ENCODE measurements around the gene PRRT1.
"Not testable (repeated sequence)": the region's sequence is repeated elsewhere in the genome, so short reads cannot be mapped to it uniquely, and the experiment has no call there.

PRRT1 gene

DNA sequence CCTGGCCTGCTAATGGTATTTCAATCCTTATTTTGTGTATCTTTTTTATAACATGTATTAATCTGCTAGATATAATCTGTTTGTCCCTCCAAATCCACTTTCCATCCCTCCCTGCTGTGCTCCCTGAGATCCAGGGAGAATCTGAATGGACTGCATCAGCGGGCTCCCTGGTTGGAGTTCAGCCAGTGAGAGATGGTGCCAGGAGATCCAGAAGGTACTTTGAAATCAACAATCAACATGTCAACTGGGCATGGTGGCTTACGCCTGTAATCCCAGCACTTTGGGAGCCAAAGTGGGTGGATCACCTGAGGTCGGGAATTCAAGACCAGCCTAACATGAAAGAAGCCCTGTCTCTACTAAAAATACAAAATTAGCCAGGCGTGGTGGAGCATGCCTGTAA, 28.1 kb downstream of the PRRT1 start:
- no peak for DNase-seq (ENCODE audit: low read depth)

DNA sequence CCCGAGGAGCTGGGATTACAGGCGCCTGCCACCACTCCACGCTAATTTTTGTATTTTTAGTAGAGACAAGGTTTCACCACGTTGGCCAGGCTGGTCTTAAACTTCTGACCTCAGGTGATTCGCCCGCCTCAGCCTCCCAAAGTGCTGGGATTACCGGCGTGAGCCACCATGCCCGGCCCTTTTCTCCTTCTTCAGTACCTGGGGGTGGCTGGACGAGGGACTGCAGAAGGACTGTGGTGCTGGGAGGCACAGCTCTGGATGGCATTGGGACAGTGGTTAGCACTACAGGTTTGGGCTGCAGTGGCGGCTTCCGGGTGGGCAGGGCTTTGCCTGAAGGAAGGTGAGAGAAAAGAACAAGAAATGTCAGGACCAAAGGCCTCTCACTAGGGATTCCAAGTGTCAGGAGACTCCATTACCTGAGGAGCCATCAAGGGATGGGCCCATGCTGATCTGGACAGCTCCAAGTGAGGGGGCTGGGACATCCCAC, 31.1 kb downstream of the PRRT1 start:
- DNase-seq (ENCODE audit: low read depth), result no peak

DNA sequence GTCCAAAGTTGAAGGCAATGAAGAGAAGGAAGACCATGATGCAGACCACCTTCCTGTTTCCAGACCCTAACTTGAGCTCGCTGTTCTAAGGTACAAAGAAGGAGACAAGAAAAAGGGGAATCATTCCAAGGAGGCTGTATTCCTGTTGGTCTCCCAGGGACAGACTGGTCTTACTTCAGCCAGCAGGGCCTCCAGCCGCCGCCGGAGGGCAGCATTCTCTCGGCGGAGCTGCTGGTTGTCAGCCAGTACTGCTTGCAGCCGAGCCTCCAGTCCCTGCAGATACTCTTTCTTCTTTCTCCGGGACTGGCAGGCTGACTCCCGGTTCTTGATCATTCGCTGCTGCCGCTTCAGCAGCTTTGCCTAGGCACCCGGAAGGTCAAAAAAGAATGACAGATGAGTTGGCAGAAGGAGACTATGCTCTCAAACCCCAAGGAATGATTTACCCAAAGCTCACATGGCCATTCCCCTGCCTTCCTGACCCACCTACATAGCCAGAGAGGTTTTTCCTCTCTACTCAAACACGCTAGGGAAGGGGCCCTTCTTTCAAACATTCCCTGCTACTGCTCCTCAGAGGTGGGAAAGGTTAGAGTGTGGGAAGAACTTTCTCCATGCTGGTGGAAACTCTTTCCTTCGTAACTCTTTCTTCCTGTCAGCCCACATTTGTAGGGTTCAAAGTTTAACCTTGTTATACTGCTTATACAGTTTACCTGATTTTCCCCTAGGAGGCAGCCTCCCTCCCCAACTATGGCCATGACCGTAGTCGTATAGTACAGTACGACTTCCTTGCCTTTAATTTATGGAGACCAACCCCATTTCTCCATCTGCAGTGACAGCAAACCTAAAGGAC, 32.7 kb downstream of the PRRT1 start:
- DNase-seq (ENCODE audit: low read depth), result peak; percentile 49

DNA sequence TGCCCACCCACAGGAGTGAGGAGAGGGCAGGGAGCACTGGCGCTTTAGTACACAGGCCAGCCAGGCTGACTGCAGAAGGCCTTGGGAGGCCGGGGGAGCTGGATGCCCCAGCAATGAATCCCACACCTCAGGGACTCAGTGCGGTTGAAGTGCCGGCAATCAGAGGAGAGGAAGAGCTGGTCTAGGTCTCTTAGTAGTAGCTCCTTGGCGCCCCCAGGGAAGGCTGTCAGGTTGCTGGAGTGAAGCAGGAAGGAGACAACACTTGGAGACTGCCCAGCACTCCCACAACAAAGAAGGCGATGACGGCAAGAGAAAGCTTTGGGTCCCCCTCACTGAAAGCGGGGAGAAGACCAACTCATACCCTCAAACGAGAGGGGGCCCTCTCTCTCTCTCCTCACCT, 34.3 kb downstream of the PRRT1 start:
- no peak for DNase-seq (ENCODE audit: low read depth)

DNA sequence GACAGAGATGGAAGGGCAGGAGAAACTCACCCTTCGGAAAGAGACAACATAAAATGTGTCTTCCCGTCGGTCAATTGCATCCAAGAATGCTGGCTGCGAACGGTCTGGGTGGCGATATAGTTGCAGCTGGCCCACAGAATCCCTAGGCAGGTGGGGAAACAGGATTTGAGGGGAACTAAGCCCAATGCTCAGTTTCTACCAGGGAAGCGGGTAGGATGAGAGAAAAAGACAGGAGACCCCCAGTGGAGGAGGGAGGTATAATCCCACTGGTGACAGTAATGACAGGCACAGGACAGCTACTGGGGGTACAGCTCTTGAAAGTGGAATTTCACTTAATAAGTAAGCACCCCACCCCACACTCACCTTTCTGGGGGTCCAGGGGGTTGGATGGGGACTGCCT, 35.1 kb downstream of the PRRT1 start:
- no peak for DNase-seq (ENCODE audit: low read depth)

DNA sequence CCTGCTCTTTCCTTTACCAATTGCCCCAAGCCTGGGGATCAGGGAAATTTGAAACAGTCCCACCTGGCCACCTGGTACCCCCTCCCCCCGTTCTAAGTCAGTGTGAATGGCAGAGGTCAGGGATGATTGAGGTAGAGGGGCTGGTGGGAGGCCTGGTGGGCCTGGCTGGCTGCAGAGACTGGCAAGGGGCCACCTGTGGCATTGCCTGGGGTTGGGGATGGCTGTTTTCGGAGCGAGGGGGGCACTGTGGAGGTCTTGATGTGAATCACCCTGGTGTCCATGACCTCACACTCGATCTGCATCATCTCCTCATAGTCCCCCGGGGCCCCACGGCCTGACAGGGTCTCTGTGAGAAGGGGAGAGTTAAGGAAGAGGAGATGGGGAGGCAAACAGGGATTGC, 36.1 kb downstream of the PRRT1 start:
- DNase-seq (ENCODE audit: low read depth), result no peak

DNA sequence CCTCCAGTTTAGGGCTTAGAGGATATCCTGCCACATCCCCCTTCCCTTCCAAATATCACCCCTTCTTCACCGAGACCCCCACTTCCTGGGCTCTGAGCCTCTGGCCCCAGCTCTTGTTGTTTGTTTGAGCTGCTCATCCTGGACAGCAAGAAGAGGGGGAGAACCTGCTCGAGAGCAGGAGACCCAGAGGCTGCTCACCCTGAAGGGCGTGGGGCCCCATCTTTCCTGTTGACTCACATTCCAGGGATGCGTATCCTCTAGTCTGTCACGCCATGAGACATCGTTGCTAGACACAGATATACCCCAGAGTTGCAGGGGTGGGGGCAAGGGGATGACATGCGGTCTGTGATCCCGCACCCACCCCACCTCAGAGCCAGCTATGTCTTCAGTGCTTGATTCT, 36.9 kb downstream of the PRRT1 start:
- DNase-seq (ENCODE audit: low read depth), result no peak

DNA sequence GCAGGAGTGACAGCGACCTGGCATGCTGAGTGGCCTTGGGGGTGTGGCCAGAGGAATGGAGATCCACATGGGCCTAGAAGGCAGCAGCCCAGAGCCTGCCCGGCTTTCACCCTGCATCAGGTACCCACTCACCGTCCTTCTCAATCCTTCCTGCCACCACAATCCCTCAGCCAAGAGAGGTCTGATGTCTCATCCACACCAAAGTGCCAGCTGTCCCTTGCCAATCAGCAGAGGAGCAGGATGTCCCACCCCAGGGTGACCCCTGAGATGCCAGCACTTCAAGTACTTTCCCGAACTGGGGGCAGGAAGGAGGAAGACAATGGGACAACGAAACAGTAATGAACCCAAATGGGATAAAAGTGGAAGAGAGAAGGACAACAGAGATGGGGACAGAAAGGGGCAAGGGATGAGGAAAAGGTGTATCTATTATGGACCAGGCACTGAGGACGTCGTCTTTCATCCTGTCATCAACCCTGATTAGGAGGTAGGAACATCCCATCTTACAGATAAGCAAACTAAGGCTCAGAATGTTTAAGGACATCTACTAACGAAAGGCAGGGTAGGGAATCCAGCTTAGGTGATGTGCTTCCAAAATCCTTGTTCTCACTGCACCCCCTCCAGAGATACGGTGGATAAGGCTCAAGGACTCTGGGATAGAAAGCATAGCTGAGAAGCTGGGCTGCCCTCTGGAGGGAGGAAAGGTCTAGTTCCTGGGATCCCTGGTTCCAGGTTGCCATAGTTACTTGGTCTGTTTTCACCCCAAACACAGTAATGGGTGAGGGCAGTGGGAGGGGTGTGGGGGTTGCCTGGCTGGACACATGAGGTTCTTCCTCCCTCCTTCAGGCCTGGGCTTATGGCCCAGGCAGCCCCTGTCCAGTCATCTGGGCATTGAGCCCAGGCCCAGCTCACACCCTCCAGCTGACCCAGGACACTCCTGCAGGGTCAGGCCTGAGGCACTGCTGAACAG, 38.1 kb downstream of the PRRT1 start:
- no peak for DNase-seq (ENCODE audit: low read depth)

DNA sequence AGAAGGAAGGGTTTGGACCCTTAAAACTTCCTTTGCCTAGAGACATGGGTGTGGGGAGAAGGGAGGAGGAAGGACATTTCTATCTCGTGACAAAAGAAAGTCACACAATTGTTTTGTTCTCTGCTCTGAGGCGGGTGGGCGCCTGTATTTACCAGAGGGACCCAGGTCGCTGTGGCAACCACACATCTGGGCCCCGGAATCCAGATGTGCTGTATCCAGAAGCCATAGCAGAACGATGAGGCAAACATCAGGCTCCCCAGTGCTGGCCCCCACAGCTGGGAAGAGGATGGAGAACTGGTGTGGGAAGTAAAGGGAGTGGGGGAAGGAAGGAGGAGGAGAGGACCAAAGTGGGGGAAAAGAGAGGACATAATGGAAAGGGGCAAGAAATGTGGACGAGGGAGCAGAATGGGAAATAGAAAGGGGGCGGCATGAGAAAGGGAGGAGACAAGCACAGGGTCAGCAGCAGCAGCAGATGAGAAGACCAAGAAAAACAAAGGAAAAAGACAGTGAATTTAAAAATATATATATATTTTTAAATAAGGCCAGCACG, 39.2 kb downstream of the PRRT1 start:
- DNase-seq (ENCODE audit: low read depth), result no peak

DNA sequence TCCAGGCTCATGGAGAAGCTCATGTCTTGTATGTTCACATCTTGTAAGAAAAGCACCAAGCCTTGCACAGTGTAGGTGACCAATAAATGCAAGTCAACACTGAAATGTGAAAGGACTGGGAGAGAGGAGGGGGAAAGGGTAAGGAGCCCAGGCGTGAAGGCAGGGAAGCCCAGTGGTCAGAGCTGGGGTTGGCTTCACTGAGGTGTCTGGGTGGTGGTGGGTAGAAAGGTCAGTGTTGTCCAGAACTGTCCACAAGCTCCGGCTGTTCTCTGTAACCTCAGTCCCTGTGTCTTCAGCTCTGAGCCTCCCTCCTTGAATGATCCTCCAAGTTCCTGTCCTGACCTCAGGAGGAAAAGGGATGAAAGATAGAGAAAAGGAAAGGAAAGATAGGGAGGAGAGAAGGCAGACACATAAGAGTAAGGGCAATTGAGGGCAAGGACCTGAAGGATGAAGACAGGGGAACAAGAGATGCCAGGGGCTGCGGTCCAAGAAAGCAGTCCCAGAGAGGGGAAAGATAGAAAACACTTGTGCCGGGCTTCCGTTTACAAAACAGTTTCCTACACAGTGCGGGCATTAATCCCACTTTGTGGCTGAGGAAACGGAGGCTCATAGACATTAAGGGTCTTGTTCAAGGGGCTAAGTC, 40.2 kb downstream of the PRRT1 start:
- no peak for DNase-seq (ENCODE audit: low read depth)

DNA sequence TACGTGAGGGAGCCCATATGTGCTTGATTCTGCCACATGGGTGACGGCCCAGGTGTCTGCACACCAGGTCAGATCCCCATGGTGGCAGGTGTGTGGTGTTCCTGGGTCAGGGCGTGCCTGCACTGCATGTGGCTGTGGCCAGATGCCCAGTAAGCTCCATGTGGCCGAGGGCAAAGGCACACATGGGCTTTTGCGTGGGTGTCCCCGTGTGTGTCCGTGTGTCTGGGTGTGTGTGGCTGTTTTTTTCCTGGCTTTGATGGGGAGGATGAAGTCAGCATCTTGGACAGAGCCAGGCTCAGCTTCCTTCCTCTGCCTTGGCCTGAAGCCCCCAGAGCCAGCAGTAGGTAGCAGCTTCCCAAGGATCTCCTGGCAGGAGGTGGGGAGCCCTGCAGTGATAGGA, 41.1 kb downstream of the PRRT1 start:
- no peak for DNase-seq (ENCODE audit: low read depth)

DNA sequence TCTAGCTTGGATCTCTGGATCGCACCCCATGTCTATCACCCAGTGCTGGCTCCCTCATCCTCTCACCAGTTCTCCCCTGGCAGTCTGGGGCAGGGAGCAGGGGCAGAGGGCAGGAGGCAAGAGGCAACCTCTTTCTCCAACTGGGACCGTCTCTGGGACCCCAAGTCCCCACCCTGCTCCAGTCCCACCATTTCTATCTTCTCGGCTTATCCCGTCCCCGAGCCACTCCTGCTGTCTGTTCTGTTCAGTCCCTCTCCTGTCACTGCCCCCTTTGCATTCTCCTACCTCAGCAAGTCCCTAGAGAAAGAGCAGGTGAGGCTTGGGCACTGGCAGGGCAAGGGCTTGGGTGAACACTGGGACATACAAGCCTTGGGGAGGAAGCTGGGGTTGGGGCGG, 42.0 kb downstream of the PRRT1 start:
- DNase-seq (ENCODE audit: low read depth), result no peak

DNA sequence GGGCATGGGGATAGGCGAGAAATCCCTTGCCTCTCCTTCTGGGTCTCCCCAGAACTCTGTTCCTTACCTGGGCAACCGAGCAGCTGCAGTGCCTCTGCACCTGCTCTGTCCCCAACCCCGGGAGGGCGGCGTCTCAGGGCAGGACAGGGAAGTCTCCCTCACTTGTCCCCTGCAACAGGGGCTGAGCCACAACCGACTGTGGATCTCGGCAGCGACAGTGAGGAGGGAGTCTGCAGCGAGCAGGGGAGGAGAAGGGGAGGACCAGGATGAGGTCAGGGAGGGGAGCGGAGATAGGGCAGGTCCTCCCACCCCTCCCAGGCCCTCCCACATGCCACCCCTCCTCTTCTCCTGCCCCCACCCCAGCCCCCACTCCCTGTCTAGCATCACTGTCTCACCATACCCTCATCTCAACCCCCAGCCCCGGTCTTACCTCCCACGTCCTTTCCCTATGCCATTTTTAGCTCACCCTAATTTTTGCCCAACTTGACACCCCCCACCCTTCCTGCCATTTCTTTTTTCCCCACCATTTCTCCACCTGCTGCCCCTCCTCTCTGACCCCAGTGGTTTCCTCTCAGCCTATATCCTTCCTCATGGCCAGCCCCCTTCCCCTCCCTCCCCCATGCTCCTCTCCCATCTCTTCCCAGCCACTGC, 42.5 kb downstream of the PRRT1 start, which contains the start of gene TNXB:
TSS of gene TNXB (minus strand) at position 225 of the 651 bp plus-strand sequence. CDS start 11,140 bp downstream, outside the sequence.
- no peak for DNase-seq (ENCODE audit: low read depth)

DNA sequence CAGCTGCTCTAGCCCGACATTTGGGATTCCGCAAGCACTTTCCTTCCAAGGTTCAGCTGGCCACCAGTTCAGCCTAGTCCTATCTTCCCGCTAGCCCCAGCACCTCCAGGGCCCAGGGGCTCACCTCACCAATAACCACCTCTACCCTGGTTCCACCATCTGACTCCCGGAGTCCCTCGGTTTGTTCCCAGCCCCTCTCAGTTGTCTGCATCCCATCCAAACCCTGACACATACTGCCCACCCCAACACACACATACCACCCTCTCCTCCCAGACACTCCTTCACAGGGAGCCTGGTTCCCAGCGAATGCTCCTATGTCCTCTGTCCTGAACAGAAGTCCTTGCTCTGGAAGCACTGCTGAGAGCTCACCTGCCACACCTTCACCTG, 43.0 kb downstream of the PRRT1 start:
- no peak for DNase-seq (ENCODE audit: low read depth)

DNA sequence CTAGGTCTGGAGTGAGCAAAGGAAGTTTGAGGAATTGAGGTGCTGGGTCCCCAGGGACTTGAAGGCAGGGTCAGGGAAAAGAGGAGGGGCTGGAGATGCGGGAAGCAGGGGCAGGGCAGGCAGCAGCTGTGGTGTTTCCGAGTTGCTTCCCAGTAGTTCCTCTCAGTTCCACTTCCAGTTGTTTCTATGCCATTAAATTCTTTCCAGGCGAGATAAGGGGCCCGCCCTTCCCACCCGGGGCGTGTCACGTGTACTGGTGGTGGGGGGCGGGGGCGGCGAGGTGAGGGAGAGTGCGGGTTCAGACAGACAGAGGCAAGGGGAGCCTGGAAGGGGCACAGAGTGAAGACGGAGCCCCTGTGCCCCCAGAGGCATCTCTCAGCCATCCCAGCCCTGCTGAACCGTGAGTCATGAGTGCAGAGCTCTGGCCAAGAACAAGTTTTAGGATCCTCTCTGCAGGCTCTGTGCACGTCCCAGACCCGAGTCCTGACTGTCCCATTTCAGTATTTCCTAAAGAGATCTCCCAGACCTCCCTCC, 43.6 kb downstream of the PRRT1 start:
- DNase-seq (ENCODE audit: low read depth), result no peak

DNA sequence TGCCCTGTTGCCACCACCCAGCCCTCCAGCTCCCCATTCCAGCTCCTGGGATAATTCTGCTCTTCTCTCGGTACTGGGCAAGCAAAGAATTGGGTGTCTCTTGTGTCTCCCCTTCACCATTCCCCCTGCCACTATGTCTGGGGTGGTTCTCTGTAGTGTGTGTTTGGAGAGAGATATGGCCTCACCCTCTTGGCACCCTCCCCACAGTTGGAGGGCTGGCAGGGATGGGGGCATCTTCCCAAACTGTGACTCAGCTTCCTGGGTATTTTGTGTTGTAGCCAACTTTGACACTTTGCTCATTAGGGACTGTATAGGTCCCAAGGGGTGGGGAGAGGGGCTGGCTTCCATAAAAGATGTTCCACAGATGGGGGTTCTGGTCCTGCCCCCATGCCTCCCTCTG, 44.3 kb downstream of the PRRT1 start:
- DNase-seq (ENCODE audit: low read depth), result no peak

DNA sequence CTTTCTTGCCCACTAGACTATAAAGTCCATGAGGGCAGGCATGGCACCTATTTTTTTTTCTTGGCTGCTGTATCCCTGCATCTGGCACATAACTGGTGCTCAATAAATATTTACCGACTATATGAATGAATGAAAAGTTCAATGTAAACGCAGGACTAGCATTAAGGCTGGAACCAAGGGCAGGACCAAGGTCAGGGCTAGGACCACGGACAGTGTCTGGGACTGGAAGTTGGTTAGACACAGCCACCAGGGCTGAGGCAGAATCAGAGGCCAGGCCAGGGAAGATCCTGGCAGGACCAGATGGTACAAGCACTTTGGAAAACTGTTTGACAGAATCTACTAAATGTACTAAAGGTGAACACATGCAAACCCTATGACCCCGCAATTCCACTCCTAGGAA, 46.3 kb downstream of the PRRT1 start:
- no peak for DNase-seq (ENCODE audit: low read depth)

DNA sequence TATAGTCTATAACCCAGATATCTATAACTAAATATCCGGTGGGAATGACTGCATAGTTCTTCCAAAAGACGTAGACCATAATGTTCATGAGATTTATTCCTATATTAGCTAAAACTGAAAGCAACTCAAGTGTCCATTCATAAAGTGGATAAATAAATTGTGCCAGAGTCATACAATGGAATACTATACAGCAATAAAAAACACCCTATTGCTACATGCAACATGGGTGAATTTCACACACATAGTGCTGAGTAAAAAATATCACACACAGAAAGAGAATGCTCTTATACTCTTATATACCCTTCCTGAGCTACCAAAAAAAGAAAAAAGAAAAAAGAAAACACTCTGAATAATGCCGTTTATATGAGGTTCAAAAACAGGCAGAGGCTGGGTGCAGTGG, 49.5 kb downstream of the PRRT1 start:
- DNase-seq (ENCODE audit: low read depth), result no peak

DNA sequence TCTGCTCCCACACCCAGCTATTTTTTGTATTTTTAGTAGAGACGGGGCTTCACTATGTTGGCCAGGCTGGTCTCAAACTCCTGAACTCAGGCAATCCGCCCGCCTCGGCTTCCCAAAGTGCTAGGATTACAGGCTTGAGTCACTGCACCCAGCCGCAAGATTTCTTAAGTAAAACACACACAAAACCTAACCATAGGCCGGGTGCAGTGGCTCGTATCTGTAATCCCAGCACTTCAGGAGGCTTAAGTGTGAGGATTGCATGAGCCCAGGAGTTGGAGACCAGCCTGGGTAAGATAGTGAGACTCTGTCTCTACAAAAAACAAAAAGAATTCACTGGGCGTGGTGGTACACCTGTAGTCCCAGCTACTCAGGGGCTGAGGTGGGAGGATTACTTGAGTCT, 51.5 kb downstream of the PRRT1 start:
- DNase-seq (ENCODE audit: low read depth), result not testable (repeated sequence)

Data from T follicular helper cell (primary cell).